Tibial nerve (tissue), 4 donors: ENCODE measurements around the gene CCNH.

Experiments
- EP300 ChIP-seq, 2 donors: sonication (generic); formaldehyde crosslinking; IDR thresholded peaks; one replicate each; pipeline ENCODE4 v1.6.1; 2017; ENCODE audit warnings: antibody characterized with exemption in 2 of 2, mild to moderate bottlenecking in 1 of 2
- POLR2A ChIP-seq, 2 donors: fragments of 450-650 bp; IDR thresholded peaks; one replicate each; pipeline ENCODE4 v1.6.1; 2017; ENCODE audit warnings: antibody characterized with exemption in 2 of 2, mild to moderate bottlenecking in 2 of 2, moderate library complexity in 2 of 2
- TF ChIP-seq, protein P1 (sequence below), 5 experiments: fragments of 200-600 bp in 3 of 5; fragments of 450-650 bp in 2 of 5; sonication (generic) in 3 of 5; IDR thresholded peaks; one replicate each; pipeline ENCODE4 v1.5.1; 2016 to 2019; ENCODE audit warnings: antibody characterized with exemption in 5 of 5, mild to moderate bottlenecking in 3 of 5, moderate library complexity in 2 of 5

DNA sequence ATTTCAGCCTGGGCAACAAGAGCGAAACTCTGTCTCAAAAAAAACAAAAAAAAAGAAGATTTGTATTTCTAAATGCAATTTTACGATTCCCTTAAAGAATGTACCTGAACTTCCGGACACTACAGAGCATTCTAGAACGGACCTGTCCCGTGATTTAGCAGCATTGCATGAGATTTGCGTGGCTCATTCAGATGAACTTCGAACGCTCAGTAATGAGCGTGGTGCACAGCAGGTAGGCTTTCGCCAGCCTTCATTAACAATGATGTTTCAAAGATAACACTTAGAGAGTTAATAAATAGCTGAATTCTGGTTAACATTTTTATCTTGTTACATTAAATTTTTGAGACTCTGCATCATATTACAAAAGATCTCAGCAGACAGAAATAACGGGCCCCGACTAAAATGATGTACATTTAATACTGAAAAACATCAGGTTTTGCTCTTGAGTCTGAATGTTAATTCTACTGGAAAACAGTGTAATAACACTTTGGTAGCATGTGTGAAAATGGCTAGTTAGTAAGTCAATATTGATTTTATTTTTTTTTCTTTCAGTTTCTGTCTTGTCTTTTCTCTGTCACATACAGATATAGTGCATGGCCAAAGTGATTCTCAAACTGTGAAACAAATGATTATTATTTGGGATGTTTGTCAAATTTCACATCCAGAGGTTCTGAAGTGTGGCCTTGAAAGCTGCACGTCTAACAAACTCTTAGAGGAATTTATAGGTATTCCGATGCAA lies 23.3 kb downstream of the CCNH start:
- no peak for TF ChIP-seq POLR2A (IDR thresholded peaks at IDR 0.05)
- TF ChIP-seq, protein P1, sequence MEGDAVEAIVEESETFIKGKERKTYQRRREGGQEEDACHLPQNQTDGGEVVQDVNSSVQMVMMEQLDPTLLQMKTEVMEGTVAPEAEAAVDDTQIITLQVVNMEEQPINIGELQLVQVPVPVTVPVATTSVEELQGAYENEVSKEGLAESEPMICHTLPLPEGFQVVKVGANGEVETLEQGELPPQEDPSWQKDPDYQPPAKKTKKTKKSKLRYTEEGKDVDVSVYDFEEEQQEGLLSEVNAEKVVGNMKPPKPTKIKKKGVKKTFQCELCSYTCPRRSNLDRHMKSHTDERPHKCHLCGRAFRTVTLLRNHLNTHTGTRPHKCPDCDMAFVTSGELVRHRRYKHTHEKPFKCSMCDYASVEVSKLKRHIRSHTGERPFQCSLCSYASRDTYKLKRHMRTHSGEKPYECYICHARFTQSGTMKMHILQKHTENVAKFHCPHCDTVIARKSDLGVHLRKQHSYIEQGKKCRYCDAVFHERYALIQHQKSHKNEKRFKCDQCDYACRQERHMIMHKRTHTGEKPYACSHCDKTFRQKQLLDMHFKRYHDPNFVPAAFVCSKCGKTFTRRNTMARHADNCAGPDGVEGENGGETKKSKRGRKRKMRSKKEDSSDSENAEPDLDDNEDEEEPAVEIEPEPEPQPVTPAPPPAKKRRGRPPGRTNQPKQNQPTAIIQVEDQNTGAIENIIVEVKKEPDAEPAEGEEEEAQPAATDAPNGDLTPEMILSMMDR (IDR thresholded peaks at IDR 0.05): no peak
- no peak for TF ChIP-seq EP300 (IDR thresholded peaks at IDR 0.05)
